Left kidney (tissue), 1 donor: Measurements from ENCODE around the gene AGTR1. TPM values are rescaled to one million over a fixed set of nuclear protein-coding genes. Genes with fewer than 3 reads are reported as not detected.

Experiments
- polyA plus RNA-seq: library from polyadenylated mRNA; unstranded; fragments of 120-200 nt; gene quantifications from one replicate; pipeline ENCODE4 v1.2.1, GENCODE V29; 2013; ENCODE audit not compliant: insufficient read length

AGTR1 gene
- polyA plus RNA-seq, 1 donor: 19.2 TPM

Other genes starting within 250 kb of the AGTR1 start
- gene CPB1, start 129.9 kb downstream of the AGTR1 start, polyA plus RNA-seq: 0.90 TPM
- 0.48 TPM for gene CPA3, start 167.4 kb downstream of the AGTR1 start, polyA plus RNA-seq